ENCODE data around the gene NTRK3. TPM values are rescaled to one million over a fixed set of nuclear protein-coding genes. Genes with fewer than 3 reads are reported as not detected.

The NTRK3 gene
- total RNA-seq, 3 donors from 2014 or later (not counting 1 experiment from before 2014, with no cell fraction given): not detected

DNA sequence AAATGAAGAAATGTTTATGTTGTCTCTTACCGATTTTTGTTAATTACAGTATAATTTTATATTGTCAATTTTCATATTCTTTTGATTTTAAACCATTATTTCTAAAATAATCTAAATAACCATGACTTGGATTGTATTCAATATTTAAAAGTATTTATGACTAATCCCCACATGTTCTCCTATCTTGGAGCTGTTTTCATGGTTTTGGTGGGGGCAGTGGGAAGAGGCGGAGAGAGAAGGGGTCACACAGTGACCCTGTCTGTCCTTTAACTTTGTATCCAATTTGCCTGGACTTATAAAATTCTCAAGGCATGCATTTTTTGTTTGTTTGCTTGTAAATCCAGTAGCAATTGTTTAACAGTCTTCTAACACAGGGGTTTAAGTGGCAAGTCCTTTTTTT, 407.4 kb downstream of the NTRK3 start:
- peaks cover 0 to 2% of the 10 kb centered on the region in 2 donors for H3K9me3 Mint-ChIP-seq
- Histone ChIP-seq H3K9me3 (ENCODE audit: control insufficient read depth, insufficient read depth, low read length) (no peaks in the 10 kb centered on the region), H3K4me3 (ENCODE audit: low read length) (no peak overlapping the region), H3K27me3 (ENCODE audit: control insufficient read depth, insufficient read depth, low read length) (no peaks in the 10 kb centered on the region), H3K27ac (ENCODE audit: low read length) (no peak overlapping the region), H3K36me3 (ENCODE audit: control insufficient read depth, insufficient read depth, low read length) (no peaks in the 10 kb centered on the region), H3K4me1 (ENCODE audit: control insufficient read depth, insufficient read depth, low read length) (no peaks in the 10 kb centered on the region)
- no peaks in the 10 kb centered on the region for H3K36me3 Mint-ChIP-seq
- ATAC-seq (no peak), DNase-seq (no peak)
- TF ChIP-seq, protein P1, sequence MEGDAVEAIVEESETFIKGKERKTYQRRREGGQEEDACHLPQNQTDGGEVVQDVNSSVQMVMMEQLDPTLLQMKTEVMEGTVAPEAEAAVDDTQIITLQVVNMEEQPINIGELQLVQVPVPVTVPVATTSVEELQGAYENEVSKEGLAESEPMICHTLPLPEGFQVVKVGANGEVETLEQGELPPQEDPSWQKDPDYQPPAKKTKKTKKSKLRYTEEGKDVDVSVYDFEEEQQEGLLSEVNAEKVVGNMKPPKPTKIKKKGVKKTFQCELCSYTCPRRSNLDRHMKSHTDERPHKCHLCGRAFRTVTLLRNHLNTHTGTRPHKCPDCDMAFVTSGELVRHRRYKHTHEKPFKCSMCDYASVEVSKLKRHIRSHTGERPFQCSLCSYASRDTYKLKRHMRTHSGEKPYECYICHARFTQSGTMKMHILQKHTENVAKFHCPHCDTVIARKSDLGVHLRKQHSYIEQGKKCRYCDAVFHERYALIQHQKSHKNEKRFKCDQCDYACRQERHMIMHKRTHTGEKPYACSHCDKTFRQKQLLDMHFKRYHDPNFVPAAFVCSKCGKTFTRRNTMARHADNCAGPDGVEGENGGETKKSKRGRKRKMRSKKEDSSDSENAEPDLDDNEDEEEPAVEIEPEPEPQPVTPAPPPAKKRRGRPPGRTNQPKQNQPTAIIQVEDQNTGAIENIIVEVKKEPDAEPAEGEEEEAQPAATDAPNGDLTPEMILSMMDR (IDR thresholded peaks at IDR 0.05): no peak
- intact Hi-C loops (cut with micrococcal nuclease): no loop called here
- H3K4me3 Mint-ChIP-seq: no peak overlapping the region
- no peaks in the 10 kb centered on the region for H3K27me3 Mint-ChIP-seq (ENCODE audit: low read depth in 2 of 2)
- H3K4me1 Mint-ChIP-seq: no peaks in the 10 kb centered on the region
- no CpG with 5 or more reads among the region's 2 CpGs for WGBS (ENCODE audit: insufficient coverage)
- H3K27ac Mint-ChIP-seq: no peak overlapping the region

DNA sequence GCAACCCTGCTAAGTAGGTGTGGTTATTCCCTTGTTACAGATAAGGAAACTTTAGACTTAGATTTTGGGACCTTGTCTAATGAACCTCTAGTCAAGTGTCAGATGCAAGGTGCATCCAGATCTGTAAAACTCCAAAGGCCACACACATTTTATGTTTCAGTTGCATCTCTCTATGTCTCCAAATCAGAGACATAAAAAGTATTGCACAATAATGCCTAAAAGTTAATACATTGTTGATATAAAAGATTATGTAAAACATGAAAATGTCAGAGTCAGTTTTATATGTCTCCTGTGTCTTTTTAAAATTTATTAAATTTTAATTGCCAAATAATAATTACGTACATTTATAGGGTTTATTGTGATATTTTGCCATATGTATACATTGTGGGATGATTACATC, 408.5 kb downstream of the NTRK3 start:
- no CpG with 5 or more reads among the region's 1 CpG for WGBS (ENCODE audit: insufficient coverage)
- Mint-ChIP-seq H3K27me3 (ENCODE audit: low read depth in 2 of 2) (no peaks in the 10 kb centered on the region), H3K4me1 (no peaks in the 10 kb centered on the region), H3K9me3 (peaks cover 0 to 2% of the 10 kb centered on the region in 2 donors), H3K4me3 (no peak overlapping the region), H3K27ac (no peak overlapping the region), H3K36me3 (no peaks in the 10 kb centered on the region)
- TF ChIP-seq, protein P1 (IDR thresholded peaks at IDR 0.05): no peak
- H3K9me3 ChIP-seq (ENCODE audit: control insufficient read depth, insufficient read depth, low read length): no peaks in the 10 kb centered on the region
- no peaks in the 10 kb centered on the region for H3K4me1 ChIP-seq (ENCODE audit: control insufficient read depth, insufficient read depth, low read length)
- no peak overlapping the region for H3K4me3 ChIP-seq (ENCODE audit: low read length)
- intact Hi-C loops (cut with micrococcal nuclease): no loop called here
- H3K27ac ChIP-seq (ENCODE audit: low read length): no peak overlapping the region
- no peaks in the 10 kb centered on the region for H3K27me3 ChIP-seq (ENCODE audit: control insufficient read depth, insufficient read depth, low read length)
- no peaks in the 10 kb centered on the region for H3K36me3 ChIP-seq (ENCODE audit: control insufficient read depth, insufficient read depth, low read length)
- ATAC-seq (no peak), DNase-seq (no peak)

DNA sequence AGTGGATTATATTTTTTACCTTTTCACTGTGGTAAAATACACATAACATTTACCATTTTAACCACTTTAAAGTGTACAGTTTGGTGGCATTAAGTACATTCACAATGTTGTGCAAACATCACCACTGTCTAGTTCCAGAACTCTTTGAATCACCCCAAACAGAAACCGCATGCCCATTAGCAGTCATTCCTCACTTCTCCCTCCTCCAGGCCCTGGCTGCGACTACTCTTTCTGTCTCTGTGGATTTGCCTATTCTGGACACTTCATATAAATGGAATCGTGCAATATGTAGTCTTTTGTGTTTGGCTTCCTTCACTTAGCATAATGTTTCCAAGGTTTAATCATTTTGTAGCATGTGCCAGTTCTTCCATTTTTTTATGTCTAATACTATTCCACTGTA, 409.8 kb downstream of the NTRK3 start:
- Mint-ChIP-seq H3K4me3 (no peak overlapping the region), H3K4me1 (no peaks in the 10 kb centered on the region), H3K27ac (no peak overlapping the region), H3K9me3 (peaks cover 0 to 4% of the 10 kb centered on the region in 2 donors), H3K27me3 (ENCODE audit: low read depth in 2 of 2) (no peaks in the 10 kb centered on the region), H3K36me3 (no peaks in the 10 kb centered on the region)
- Histone ChIP-seq H3K9me3 (ENCODE audit: control insufficient read depth, insufficient read depth, low read length) (no peaks in the 10 kb centered on the region), H3K36me3 (ENCODE audit: control insufficient read depth, insufficient read depth, low read length) (no peaks in the 10 kb centered on the region), H3K27me3 (ENCODE audit: control insufficient read depth, insufficient read depth, low read length) (no peaks in the 10 kb centered on the region), H3K27ac (ENCODE audit: low read length) (no peak overlapping the region), H3K4me1 (ENCODE audit: control insufficient read depth, insufficient read depth, low read length) (no peaks in the 10 kb centered on the region), H3K4me3 (ENCODE audit: low read length) (no peak overlapping the region)
- TF ChIP-seq, protein P1 (IDR thresholded peaks at IDR 0.05): no peak
- DNase-seq (no peak), ATAC-seq (no peak)
- WGBS (ENCODE audit: insufficient coverage): 87% methylated on average over 3 of the region's 3 CpGs
- intact Hi-C loops (cut with micrococcal nuclease): no loop called here

DNA sequence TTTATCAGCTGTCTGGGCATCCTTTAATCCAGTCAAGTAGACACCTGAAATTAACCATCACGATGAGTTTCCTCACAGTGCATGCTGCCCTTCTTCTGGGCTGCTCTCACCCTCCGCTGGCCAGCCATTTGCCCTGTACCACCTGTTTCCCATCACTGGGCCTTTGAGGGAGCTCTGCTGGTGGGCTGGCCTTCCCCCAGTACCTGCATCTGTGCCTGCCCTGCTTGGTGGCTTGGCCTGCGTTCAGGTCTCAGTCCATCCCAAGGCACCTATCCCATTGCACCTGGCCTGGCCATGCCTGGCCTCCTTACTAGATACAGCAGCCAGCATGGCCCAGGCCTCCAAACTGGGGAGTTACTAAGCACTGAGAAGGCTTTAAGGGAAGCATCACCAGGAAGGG, 413.2 kb downstream of the NTRK3 start:
- ATAC-seq (no peak), DNase-seq (no peak)
- H3K4me3 Mint-ChIP-seq: no peak overlapping the region
- TF ChIP-seq, protein P1 (IDR thresholded peaks at IDR 0.05): no peak
- no peak overlapping the region for H3K27ac ChIP-seq (ENCODE audit: low read length)
- no peaks in the 10 kb centered on the region for H3K36me3 Mint-ChIP-seq
- H3K9me3 Mint-ChIP-seq: peaks cover 0 to 9% of the 10 kb centered on the region in 2 donors
- no peaks in the 10 kb centered on the region for H3K27me3 ChIP-seq (ENCODE audit: control insufficient read depth, insufficient read depth, low read length)
- no peak overlapping the region for H3K4me3 ChIP-seq (ENCODE audit: low read length)
- H3K36me3 ChIP-seq (ENCODE audit: control insufficient read depth, insufficient read depth, low read length): no peaks in the 10 kb centered on the region
- H3K27me3 Mint-ChIP-seq (ENCODE audit: low read depth in 2 of 2): no peaks in the 10 kb centered on the region
- WGBS (ENCODE audit: insufficient coverage): 96% methylated on average over 3 of the region's 3 CpGs
- H3K9me3 ChIP-seq (ENCODE audit: control insufficient read depth, insufficient read depth, low read length): no peaks in the 10 kb centered on the region
- H3K4me1 ChIP-seq (ENCODE audit: control insufficient read depth, insufficient read depth, low read length): no peaks in the 10 kb centered on the region
- intact Hi-C loops (cut with micrococcal nuclease): no loop called here
- no peaks in the 10 kb centered on the region for H3K4me1 Mint-ChIP-seq
- no peak overlapping the region for H3K27ac Mint-ChIP-seq
